Endothelial cell of umbilical vein (primary cell): ENCODE measurements around the gene PROB1. TPM values are rescaled to one million over a fixed set of nuclear protein-coding genes. Genes with fewer than 3 reads are reported as not detected.
A peak's percentile ranks its signal among the peaks of the same experiment; 100 is the strongest.
"Not testable (repeated sequence)": the region's sequence is repeated elsewhere in the genome, so short reads cannot be mapped to it uniquely, and the experiment has no call there.

Experiments used
- BruUV-seq: library from RNA; stranded (reverse); fragments of 400-500 nt; replicated peaks from 2 replicates; lab custom pipeline; 2021; lab: Mats Ljungman, UMichigan
- CTCF ChIA-PET: fragments of 300-600, 350-600 bp; sonication (Branson Sonifier 250); formaldehyde crosslinking; loops from one replicate; lab custom pipeline; 2021; ENCODE audit warnings: antibody characterized with exemption, inconsistent platforms; lab: Charles Lee
- POLR2A ChIA-PET: fragments of 300-600, 350-600 bp; sonication (Branson Sonifier 250); formaldehyde crosslinking; loops from one replicate; lab custom pipeline; 2021; ENCODE audit warnings: antibody characterized with exemption, inconsistent platforms; lab: Charles Lee
- DNase-seq: peaks from one replicate; pipeline ENCODE4 v3.0.0-alpha.2; 2011; ENCODE audit warnings: low read depth, low spot score
- FAIRE-seq: peaks from 2 replicates; lab custom pipeline; 2011; peaks lifted over from hg19 to GRCh38; lab: Jason Lieb, UNC
- H2AFZ ChIP-seq: 2 replicates; pipeline ENCODE4 v1.6.0; 2012; ENCODE audit warnings: low read depth, low read length, control low read depth, inconsistent platforms
- H3K27ac ChIP-seq: 2 replicates; pipeline ENCODE4 v1.5.1; 2011; ENCODE audit warnings: low read depth, mild to moderate bottlenecking, control low read depth, low read length, moderate library complexity; ENCODE audit not compliant: insufficient read depth
- H3K27me3 ChIP-seq, 2 experiments: 2 replicates each; pipeline versions ENCODE4 v1.6.0 to v1.6.1; 2011; ENCODE audit warnings: low read length in 2 of 2, mixed read lengths in 1 of 2; ENCODE audit not compliant: control insufficient read depth in 2 of 2, insufficient read depth in 2 of 2
- H3K36me3 ChIP-seq, 2 experiments: 2 replicates in 1 of 2; 3 replicates in 1 of 2; pipeline ENCODE4 v1.5.1; 2011; ENCODE audit warnings: low read length in 2 of 2, mild to moderate bottlenecking in 1 of 2, moderate library complexity in 1 of 2; ENCODE audit not compliant: control insufficient read depth in 2 of 2, insufficient read depth in 2 of 2; ENCODE audit errors: extremely low read depth in 1 of 2
- H3K4me1 ChIP-seq: 3 replicates; pipeline ENCODE4 v1.5.1; 2011; ENCODE audit warnings: mild to moderate bottlenecking, low read length; ENCODE audit not compliant: control insufficient read depth, insufficient read depth; ENCODE audit errors: extremely low read depth
- H3K4me2 ChIP-seq: 2 replicates; pipeline ENCODE4 v1.6.1; 2011; ENCODE audit warnings: low read length, control low read depth, mixed read lengths; ENCODE audit not compliant: insufficient read depth
- H3K4me3 ChIP-seq, 3 experiments: fragments of 200-600 bp in 1 of 3; sonication (generic), shearing (Covaris generic) in 1 of 3; replicated peaks in 1 of 3; 2 replicates each; pipeline ENCODE4 v1.5.1; 2011 to 2016; ENCODE audit warnings: control low read depth in 3 of 3, low read length in 3 of 3, mild to moderate bottlenecking in 2 of 3, inconsistent platforms in 1 of 3, low read depth in 1 of 3, moderate library complexity in 1 of 3; ENCODE audit not compliant: insufficient read depth in 1 of 3
- H3K79me2 ChIP-seq: 2 replicates; pipeline ENCODE4 v1.6.0; 2012; ENCODE audit warnings: low read length, inconsistent platforms; ENCODE audit not compliant: control insufficient read depth, insufficient read depth
- H3K9ac ChIP-seq: replicated peaks from 2 replicates; pipeline ENCODE3; 2011; ENCODE audit warnings: low read length, control low read depth; ENCODE audit not compliant: insufficient read depth; ENCODE audit errors: extremely low read depth
- H3K9me1 ChIP-seq: replicated peaks from 3 replicates; pipeline ENCODE4 v1.6.0; 2011; ENCODE audit warnings: mild to moderate bottlenecking, low read length; ENCODE audit not compliant: control insufficient read depth, insufficient read depth; ENCODE audit errors: extremely low read depth
- H3K9me3 ChIP-seq: replicated peaks from 2 replicates; pipeline ENCODE4 v1.5.1; 2012; ENCODE audit warnings: low read length, inconsistent platforms; ENCODE audit not compliant: control insufficient read depth, insufficient read depth
- H4K20me1 ChIP-seq: replicated peaks from 2 replicates; pipeline ENCODE3; 2011; ENCODE audit warnings: mild to moderate bottlenecking, low read length; ENCODE audit not compliant: control insufficient read depth, insufficient read depth; ENCODE audit errors: extremely low read depth
- EZH2 ChIP-seq: IDR thresholded peaks from 2 replicates; pipeline ENCODE4 v1.6.1; 2012; ENCODE audit warnings: borderline replicate concordance, low read depth, mild to moderate bottlenecking, moderate library complexity, low read length, inconsistent platforms; ENCODE audit not compliant: severe bottlenecking
- FOS ChIP-seq: IDR thresholded peaks from 2 replicates; pipeline ENCODE4 v1.6.1; 2011; ENCODE audit warnings: mild to moderate bottlenecking, low read length, moderate library complexity, borderline replicate concordance; ENCODE audit not compliant: insufficient read depth
- GATA2 ChIP-seq: IDR thresholded peaks from 2 replicates; pipeline ENCODE4 v1.7.0; 2011; ENCODE audit warnings: low read depth, mild to moderate bottlenecking, moderate library complexity, mixed read lengths, low read length; ENCODE audit not compliant: insufficient read length, insufficient read depth
- JUN ChIP-seq: IDR thresholded peaks from 2 replicates; pipeline ENCODE4 v1.6.1; 2011; ENCODE audit warnings: borderline replicate concordance, low read depth; ENCODE audit not compliant: insufficient read length, insufficient read depth
- MAX ChIP-seq: IDR thresholded peaks from 2 replicates; pipeline ENCODE4 v1.6.1; 2011; ENCODE audit not compliant: insufficient read depth, insufficient read length
- MYC ChIP-seq: IDR thresholded peaks from one replicate; pipeline ENCODE4 v1.6.1; 2011; ENCODE audit warnings: mild to moderate bottlenecking, low read depth, low read length
- POLR2A ChIP-seq: IDR thresholded peaks from 2 replicates; pipeline ENCODE4 v1.6.1; 2012; ENCODE audit warnings: low read depth, mild to moderate bottlenecking, control low read depth, low read length
- POLR2AphosphoS5 ChIP-seq: IDR thresholded peaks from 2 replicates; pipeline ENCODE4 v1.6.1; 2012; ENCODE audit warnings: low read depth, mild to moderate bottlenecking, control low read depth, low read length, moderate library complexity; ENCODE audit not compliant: insufficient read depth
- dilution Hi-C: fragments of 300-500 bp; cut with MboI; formaldehyde crosslinking; loops from one replicate; pipeline ENCODE4 v1.15.0; 2019; ENCODE audit warnings: low sequenced_read_pairs; ENCODE audit not compliant: extremely low pct_ligation_motif_present
- intact Hi-C: fragments of 100-400 bp; cut with micrococcal nuclease; formaldehyde crosslinking; loops from one replicate; pipeline ENCODE4 v1.10.0; 2022
- polyA plus RNA-seq, 4 experiments: library from polyadenylated mRNA; depleted of rRNA in 3 of 4; stranded (reverse) in 3 of 4; unstranded in 1 of 4; fragments of >200 nt; gene quantifications; 2 replicates each; pipeline versions ENCODE4 v1.2.1 to v1.2.3, GENCODE V29; 2011 to 2012; ENCODE audit warnings: missing spikeins in 1 of 4
- total RNA-seq: library from RNA; stranded (reverse); gene quantifications from 2 replicates; pipeline ENCODE4 v1.2.3, GENCODE V29; 2021
- TF ChIP-seq, protein P1 (sequence below), 2 donors: IDR thresholded peaks; 1 replicate in 1 of 2; 2 replicates in 1 of 2; pipeline ENCODE4 v1.5.1; 2011; ENCODE audit warnings: low read length in 2 of 2, mild to moderate bottlenecking in 2 of 2, moderate library complexity in 2 of 2, control low read depth in 1 of 2, inconsistent platforms in 1 of 2, low read depth in 1 of 2; ENCODE audit not compliant: insufficient read depth in 1 of 2; ENCODE audit errors: extremely low read depth in 1 of 2

PROB1 gene
- total and polyA plus RNA-seq, 2 donors (not counting 3 experiments of a cell fraction or from before 2014, with no cell fraction given), result 0.47 to 1.9 TPM

- Histone ChIP-seq H3K27me3 (no peaks in the 10 kb centered on the region), H3K79me2 (no peaks in the 10 kb centered on the region), H2AFZ (no peak overlapping the region), H3K36me3 (peaks cover 19 to 20% of the 10 kb centered on the region in 2 experiments), H3K4me2 (peak overlapping the region; percentile 71), H3K9me3 (no peaks in the 10 kb centered on the region), H3K9ac (peak overlapping the region; percentile 40), H3K4me3 (no peak overlapping the region), H3K4me1 (peaks cover 64% of the 10 kb centered on the region), H3K27ac (peak overlapping the region; percentile 94), H3K9me1 (no peaks in the 10 kb centered on the region), H4K20me1 (no peaks in the 10 kb centered on the region)
- dilution Hi-C loops (no loop called here), intact Hi-C loops (loop anchor here (1.0 kb wide), 3 partner anchors 18 to 69 kb away; partner anchors contain the start of genes ECSCR and STING1)
- ChIA-PET CTCF (interaction anchor here (0.7 to 3.6 kb wide), 4 partner anchors 21 to 128 kb away, joined by 3 to 44 read pairs (median 12); partner anchors contain the start of gene STING1), POLR2A (interaction anchor here (0.6 to 2.1 kb wide), 2 partner anchors 38 to 52 kb away, joined by 3 to 7 read pairs; partner anchors contain the start of gene STING1)
- DNase-seq (peak; percentile 74), FAIRE-seq (peak; percentile 83)
- TF ChIP-seq, protein P1, sequence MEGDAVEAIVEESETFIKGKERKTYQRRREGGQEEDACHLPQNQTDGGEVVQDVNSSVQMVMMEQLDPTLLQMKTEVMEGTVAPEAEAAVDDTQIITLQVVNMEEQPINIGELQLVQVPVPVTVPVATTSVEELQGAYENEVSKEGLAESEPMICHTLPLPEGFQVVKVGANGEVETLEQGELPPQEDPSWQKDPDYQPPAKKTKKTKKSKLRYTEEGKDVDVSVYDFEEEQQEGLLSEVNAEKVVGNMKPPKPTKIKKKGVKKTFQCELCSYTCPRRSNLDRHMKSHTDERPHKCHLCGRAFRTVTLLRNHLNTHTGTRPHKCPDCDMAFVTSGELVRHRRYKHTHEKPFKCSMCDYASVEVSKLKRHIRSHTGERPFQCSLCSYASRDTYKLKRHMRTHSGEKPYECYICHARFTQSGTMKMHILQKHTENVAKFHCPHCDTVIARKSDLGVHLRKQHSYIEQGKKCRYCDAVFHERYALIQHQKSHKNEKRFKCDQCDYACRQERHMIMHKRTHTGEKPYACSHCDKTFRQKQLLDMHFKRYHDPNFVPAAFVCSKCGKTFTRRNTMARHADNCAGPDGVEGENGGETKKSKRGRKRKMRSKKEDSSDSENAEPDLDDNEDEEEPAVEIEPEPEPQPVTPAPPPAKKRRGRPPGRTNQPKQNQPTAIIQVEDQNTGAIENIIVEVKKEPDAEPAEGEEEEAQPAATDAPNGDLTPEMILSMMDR (IDR thresholded peaks at IDR 0.05; ENCODE audit: extremely low read depth in 1 of 2, insufficient read depth in 1 of 2, low read depth in 1 of 2, low read length in 2 of 2), result no peak
- TF ChIP-seq POLR2A (peak; percentile 60), MAX (no peak), POLR2AphosphoS5 (peak; percentile 44), GATA2 (peak; percentile 51), JUN (peak; percentile 9), MYC (no peak), FOS (no peak), EZH2 (no peak)
- BruUV-seq, result TSS peak; percentile 47
These were observed 49.0 kb upstream of the PROB1 start for GRCh38 chr5:139443831-139444453.

GRCh38 chr5:139440416-139440815 is 45.5 kb upstream of the PROB1 start:
- CTCF ChIA-PET, result interaction anchor here (1.0 kb wide), 1 partner anchor 73 kb away, joined by 3 read pairs; no protein-coding TSS in a partner anchor
- not testable (repeated sequence) for BruUV-seq

More at GRCh38 chr5:139440416-139440815, 45.5 kb upstream of the PROB1 start:
- H3K27ac ChIP-seq, DNase-seq, dilution Hi-C loops, H4K20me1 ChIP-seq, H3K9me3 ChIP-seq, H3K9ac ChIP-seq, POLR2A ChIA-PET, H3K27me3 ChIP-seq, H3K4me2 ChIP-seq, intact Hi-C loops, H3K79me2 ChIP-seq, H3K9me1 ChIP-seq, H2AFZ ChIP-seq, FAIRE-seq, H3K4me3 ChIP-seq: not testable (repeated sequence)
- H3K36me3 ChIP-seq, result peaks cover 0 to 11% of the 10 kb centered on the region in 2 experiments
- H3K4me1 ChIP-seq, result peaks cover 41% of the 10 kb centered on the region
